Umbilical cord (tissue), 2 donors: ENCODE data around the gene KCNF1. TPM values are rescaled to one million over a fixed set of nuclear protein-coding genes. Genes with fewer than 3 reads are reported as not detected.

Source experiments
- DNase-seq: peaks from one replicate; pipeline ENCODE4 v3.0.0-alpha.2; 2015; ENCODE audit warnings: low spot score
- total RNA-seq: library from RNA; depleted of rRNA; stranded (reverse); fragments of >200 nt; gene quantifications from one replicate; pipeline ENCODE4 v1.2.3, GENCODE V29; 2014; ENCODE audit warnings: low replicate concordance; ENCODE audit not compliant: insufficient read depth

KCNF1 gene
- total RNA-seq, 1 donor from 2014 or later, result 2.6 TPM

- DNase-seq, result no peak
These were observed 7.7 kb downstream of the KCNF1 start for GRCh38 chr2:10919410-10919770.

DNA sequence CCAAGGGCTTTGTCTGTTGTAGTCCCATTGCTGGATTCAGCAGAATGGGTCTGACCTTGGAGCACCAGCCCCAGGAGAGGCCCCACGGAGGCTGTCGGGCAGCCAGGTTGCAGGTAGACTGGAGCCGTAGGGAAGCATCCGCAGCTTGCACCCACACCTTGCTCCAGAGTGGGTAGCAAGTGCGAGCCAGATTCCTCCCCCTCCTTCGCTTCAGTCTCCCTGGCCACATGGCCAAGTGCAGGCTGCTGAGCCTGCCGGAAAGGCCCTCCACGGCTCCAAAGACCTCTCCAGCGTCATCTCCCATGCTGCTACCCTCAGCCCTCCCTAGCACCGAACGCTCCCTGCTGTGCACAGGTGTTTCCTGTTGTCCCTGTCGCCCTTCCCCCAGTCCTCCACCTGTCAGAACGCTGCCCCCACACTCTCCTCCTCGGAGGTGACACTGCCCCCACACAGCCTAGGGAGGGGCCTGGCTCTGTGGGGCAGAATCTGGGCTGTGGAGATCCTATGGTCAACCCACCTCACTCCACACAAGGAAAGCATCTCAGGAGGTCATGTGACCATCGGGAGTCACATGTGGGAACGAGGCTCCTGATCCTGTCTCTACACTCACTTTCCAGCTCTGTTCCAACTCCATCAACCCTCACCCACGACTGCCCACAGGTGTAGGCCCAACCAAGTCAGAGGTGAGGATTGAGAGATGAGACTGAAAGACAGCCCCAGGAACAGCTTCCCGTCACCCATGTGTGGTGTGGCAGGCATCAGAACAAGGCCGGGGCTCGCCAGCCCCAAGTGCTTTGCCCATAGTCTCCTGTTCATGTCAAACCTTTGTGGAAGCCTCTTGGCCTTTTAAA lies 8.3 kb downstream of the KCNF1 start:
- DNase-seq, result no peak

- no peak for DNase-seq
These were observed 9.1 kb downstream of the KCNF1 start for GRCh38 chr2:10920764-10921388.

- no peak for DNase-seq
These were observed 9.8 kb downstream of the KCNF1 start for GRCh38 chr2:10921525-10921924.

DNA sequence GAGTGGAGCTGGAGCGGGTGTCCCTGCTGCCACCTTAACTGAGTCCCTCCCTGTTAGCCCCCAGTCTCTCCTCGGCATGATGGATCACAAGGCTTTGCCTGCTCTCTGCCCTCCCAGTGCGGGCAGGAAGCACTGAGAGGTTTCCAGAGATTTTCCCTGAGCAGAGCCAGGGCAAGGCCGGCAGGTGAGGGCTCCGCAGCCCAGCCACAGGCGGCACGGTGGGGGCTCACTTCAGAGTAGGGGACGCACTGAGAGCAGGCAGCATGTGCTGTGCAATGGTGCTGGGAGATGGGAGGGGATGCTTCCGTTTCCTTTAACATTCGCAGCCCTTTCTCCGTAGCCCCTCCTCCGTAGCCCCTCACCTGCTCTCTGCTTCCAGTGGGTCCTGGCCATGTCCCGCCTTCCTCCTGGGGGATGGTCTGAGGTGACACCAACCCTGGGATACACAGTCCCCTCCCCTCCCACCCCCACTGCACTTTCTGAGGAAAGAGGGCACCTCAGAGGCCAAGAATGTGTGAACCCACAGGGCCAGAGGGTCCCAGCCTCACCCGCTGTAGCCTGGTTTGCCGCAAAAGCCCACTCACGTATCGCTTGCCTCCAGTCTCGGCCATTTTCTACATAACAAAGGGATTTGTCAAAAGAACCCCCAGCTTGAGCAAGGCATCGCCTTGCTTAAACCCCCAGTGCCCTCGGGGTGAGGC lies 10.7 kb downstream of the KCNF1 start:
- no peak for DNase-seq

- DNase-seq, result no peak
These were observed 11.3 kb downstream of the KCNF1 start for GRCh38 chr2:10923008-10923375.

GRCh38 chr2:10923965-10924364 lies 12.2 kb downstream of the KCNF1 start:
- no peak for DNase-seq

DNA sequence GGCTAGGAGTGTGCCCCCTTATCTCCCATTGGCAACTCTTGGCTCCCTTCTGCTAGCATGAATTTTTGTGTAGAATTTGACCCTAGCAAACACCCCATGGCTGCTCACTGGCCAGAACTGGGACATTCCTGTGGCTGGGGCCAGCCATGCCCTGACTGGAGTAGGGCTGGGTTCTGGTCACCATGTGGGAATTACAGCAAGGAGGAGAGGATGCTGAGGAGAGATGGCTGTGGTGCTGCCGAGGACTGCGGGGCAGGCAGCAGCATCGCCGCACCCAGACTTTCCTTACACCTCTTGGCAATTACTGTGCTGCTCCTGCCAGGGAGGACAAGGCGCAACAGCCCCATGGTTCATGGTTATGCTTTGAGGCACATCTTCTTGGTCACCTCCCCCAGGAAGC lies 12.7 kb downstream of the KCNF1 start:
- no peak for DNase-seq

- DNase-seq, result no peak
These were observed 13.1 kb downstream of the KCNF1 start for GRCh38 chr2:10924859-10925258.

- DNase-seq, result no peak
These were observed 14.6 kb downstream of the KCNF1 start for GRCh38 chr2:10926191-10926820.

DNA sequence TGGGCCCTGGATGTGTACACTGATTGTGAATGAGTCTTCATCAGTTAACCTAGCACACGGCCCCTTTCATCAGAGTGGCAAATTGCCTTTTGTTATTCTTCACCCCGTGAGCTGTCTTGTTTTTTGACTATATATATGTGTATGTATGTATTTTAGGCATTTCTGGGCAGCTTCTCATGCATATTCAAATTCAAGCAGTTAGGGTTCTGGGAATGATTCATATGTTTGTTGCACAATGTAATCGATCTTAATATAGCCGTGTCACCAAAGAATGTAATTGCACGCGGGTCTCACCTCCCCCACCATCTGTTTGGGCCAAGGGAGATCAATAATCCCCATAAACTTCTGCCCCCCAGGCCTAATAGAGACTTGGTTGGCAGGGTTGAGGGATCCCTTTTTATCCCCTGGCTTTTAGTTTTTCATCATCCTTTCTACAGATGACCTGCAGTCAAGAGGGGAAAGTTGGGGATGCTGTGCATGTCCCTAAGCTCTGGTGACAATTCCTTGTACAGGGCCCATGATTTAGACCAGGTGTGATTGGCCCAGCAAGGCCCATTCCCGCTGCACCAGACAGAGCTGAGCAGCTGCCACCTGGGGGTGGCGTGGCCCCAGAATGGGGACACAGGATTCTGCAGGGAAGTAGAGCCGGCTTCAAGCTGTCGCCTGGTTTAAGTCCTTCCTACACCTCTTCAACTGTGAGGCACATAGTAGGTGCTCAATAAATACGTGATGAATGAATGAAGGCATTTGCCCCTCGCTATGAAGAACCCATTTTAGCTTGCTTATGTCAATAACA lies 19.2 kb downstream of the KCNF1 start:
- DNase-seq, result no peak

GRCh38 chr2:10931710-10932255 lies 20.0 kb downstream of the KCNF1 start:
- DNase-seq, result no peak

- DNase-seq, result no peak
These were observed 20.8 kb downstream of the KCNF1 start for GRCh38 chr2:10932345-10933151.

- no peak for DNase-seq
These were observed 22.0 kb downstream of the KCNF1 start for GRCh38 chr2:10933700-10934225.

GRCh38 chr2:10934308-10934978 lies 22.7 kb downstream of the KCNF1 start:
- DNase-seq, result no peak

- DNase-seq, result no peak
These were observed 23.2 kb downstream of the KCNF1 start for GRCh38 chr2:10934979-10935350.

DNA sequence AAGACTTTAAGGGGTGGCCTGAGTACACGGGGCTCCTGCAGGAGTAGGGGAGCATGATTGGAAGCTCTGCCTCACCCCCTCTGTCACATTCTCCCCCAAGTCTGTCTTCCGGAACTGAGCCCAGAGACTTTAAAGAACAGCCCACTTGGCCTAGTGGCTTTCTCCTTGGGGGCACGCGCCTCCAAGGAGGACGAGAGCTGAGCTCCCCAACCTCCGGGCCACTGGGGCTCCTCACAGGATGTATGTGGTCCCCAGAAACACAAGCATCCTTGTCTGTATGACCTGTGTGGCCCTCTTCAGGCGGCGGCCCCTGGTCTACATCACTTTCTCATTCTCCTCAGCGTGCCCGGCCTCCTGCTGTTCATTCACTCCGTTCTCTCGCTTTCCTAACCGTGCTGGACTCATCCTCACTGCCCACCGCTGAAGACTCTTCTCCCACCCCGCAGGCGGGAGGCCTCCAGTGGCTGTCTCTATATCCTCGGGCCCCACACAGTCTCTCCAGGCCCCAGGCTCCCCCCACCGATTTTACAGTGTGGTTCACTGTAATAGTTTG lies 23.7 kb downstream of the KCNF1 start:
- DNase-seq, result no peak

- DNase-seq, result no peak
These were observed 24.5 kb downstream of the KCNF1 start for GRCh38 chr2:10935953-10936942.
